GM18858 (cell line): ENCODE results near the gene AKR1D1.
"Not testable (repeated sequence)": the region's sequence is repeated elsewhere in the genome, so short reads cannot be mapped to it uniquely, and the experiment has no call there.

ENCODE experiments used
- ATAC-seq: cut with Tn5 transposase; IDR thresholded peaks from one replicate; pipeline ENCODE4 v1.9.1; 2021; ENCODE audit not compliant: unreplicated experiment

AKR1D1 gene

DNA sequence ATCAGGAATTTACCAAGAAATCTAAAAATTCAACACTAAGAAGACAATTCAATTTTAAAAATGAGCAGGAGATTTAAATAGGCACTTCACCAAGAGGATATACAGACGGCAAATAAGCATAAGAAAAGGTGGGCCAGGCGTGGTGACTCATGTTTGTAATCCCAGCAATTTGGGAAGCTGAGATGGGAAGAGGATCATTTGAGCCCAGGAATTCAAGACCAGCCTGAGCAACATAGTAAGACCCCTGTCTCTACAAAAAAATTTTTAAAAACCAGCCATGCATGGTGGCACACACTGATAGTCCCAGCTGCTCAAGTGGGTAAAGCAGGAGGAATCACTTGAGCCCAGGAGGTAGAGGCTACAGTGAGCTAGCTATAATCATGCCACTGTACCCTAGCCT lies 3.5 kb upstream of the AKR1D1 start:
- ATAC-seq: no peak

- no peak for ATAC-seq
Observed at GRCh38 chr7:138074121-138074520, 2.1 kb upstream of the AKR1D1 start.

DNA sequence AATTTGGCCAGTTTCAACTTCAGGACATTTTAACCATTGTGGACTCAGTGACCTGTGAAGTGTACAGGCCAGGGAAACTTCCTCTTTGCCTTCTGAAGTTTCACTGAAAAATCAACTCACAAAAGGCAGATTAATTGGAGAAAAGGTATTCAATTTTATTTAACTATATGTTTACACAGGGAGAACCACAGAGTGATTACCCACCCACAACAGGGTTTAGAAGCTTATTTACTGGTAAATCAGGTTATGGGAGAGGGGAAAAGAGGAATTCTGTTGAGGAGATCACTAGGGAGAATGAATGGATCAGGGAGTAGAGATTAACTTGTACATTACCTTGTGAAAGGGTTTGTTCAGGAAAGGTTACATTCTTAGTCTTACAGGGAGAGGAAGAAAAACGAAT lies 1.7 kb upstream of the AKR1D1 start:
- no peak for ATAC-seq

- no peak for ATAC-seq
Observed at GRCh38 chr7:138075350-138075749, 909 bp upstream of the AKR1D1 start.

DNA sequence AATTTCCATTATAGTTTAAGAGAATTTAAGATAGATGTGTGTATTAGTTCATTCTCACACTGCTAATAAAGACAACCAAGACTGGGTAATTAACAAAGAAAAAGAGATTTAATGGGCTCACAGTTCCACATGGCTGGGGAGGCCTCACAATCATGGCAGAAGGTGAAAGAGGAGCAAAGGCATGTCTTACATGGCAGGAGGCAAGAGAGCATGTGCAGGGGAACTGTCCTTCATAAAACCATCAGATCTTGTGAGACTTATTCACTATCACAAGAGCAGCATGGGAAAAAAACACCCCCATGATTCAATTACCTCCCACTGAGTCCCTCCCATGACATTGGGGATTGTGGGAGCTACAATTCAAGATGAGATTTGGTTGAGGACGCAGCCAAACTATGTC lies 473 bp upstream of the AKR1D1 start:
- not testable (repeated sequence) for ATAC-seq

DNA sequence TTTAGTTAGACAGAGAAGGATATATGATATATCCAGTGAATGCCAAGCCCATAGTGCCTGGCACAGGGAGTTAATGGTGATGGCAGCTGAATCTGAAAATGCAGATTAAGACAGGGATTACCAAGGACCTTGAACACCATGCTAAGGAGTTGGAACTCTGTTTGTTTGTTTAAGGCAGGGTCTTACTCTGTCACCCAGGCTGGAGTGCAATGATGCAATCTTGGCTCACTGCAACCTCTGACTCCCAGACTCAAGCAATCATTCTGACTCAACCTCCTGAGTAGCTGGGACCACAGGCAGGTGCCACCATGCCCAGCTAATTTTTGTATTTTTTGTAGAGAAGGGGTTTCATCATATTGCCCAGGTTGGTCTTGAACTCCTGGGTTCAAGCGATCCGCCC lies 1.6 kb downstream of the AKR1D1 start:
- ATAC-seq: no peak

- ATAC-seq: no peak
Observed at GRCh38 chr7:138079137-138079536, 2.9 kb downstream of the AKR1D1 start.

DNA sequence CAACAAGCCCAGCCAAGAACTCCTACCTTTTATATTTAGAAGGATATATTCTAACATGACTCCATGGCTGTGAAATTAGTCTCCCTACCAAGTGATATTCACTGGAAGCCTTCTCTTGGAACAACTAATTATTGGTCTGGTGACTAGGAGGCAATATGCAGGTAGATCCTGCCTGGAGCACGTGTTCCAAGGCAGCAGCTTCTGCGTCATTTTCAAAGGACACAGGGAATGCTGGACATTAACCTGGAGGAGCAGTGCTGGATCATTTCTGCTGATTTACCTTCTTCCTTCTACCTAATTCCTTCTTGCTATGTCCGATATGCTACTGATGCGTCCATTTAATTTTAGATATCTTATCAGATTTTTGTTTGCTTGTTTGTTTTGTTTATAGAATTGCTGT lies 5.6 kb downstream of the AKR1D1 start:
- no peak for ATAC-seq

DNA sequence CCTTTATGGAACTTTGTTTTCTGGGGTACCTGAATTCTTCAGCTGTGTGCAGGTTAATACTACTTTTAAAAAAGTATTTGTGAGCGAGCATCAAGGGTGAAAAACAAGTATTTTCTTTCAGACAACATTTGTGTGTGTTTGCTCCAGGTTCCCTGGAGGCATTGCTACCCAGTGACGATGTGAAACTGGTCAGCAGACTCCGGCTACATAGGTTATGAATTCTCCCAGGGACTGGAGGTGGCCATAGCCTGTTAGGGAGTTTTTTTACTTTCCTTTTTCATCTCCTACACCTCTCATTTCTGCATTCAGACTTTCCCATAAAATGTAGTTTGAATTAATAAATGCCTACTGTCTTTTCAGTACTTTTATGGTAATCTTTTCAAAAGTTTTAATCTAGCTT lies 7.6 kb downstream of the AKR1D1 start:
- ATAC-seq: no peak

DNA sequence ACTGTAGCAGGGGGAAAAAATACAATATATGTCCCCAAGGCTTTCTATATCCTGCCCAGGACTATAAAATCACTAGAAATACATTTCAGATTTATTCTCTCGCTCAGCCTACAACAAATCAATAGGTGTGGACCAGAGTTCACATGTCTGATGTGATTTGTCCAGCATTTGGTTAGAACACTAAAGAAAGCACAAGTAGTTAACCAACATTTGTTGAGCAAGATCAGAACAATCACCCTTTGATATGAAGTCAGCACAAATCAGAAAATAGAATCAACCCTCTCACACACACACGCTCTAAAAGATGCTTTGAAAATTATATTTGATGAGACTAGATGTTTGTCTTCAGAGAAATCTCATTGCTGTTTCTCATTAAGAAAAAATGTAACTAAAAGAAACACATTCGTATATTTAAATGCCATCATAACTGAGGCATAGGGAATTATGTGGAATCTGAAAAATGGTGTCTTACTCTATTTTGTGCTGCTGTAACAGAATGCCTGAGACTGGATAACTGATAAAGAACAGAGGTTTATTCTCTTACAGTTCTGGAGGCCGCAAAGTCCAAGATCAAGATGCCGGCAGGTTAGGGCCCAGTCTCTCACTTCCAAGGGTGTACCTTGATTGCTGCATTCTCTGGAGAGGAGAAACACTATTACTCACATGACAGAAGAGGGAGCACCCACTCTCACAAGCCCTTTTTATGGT lies 10.5 kb downstream of the AKR1D1 start:
- ATAC-seq: no peak

- ATAC-seq: no peak
Observed at GRCh38 chr7:138089080-138089901, 13.0 kb downstream of the AKR1D1 start.

- no peak for ATAC-seq
Observed at GRCh38 chr7:138091032-138091431, 14.8 kb downstream of the AKR1D1 start.

DNA sequence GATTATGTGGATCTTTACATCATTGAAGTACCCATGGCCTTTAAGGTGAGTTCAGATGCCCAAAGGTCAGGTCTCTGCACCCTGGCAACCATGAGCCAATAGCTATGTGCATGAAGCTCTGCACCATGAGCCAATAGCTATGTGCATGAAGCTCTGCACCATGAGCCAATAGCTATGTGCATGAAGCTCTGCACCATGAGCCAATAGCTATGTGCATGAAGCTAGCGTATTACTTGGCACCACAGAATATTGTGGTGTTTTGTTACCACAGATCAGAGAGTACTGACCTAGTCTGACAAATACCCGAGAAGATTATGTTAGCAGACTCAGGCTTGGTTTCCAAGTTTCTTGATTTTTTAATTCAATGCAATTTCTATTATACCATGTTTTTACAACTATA lies 15.6 kb downstream of the AKR1D1 start:
- not testable (repeated sequence) for ATAC-seq

- no peak for ATAC-seq
Observed at GRCh38 chr7:138092486-138093028, 16.3 kb downstream of the AKR1D1 start.

DNA sequence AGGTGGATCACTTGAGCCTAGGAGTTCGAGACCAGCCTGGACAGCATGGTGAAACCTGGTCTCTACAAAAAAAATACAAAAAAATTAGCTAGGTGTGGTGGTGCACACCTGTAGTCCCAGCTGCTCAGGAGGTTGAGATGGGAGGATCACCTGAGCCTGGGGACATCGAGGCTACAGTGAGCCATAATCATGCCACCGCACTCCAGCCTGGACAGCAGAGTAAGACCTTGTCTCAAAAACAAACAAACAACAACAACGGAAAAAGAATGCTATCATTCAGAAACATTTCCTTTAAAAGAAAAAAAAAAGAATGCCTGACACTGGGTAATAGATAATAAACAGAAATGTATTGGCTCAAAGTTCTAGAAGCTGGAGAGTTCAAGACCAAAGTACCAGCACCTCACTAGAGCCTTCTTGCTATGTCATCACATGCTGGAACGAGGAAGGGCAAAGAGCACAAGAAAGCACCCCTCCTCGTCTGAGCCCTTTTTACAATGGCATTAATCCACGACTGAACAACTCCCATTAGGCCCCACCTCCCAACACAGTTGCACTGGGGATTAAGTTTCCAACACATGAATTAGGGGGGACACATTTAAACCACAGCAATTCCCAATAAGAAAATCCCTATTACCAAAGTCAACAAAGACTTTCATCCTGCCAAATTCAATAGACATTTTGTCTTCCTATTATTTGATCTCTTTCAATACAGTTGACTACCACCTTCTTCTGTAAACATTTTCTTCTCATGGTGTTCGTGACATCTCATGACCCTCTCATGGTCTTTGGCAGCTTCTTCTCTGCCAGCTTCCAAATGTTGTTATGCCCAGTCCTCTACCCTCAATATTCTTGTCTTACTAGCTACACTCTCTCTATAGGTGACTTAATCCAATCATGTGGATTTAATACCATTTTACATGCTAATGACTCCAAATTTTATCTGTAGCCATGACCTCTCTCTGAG lies 20.0 kb downstream of the AKR1D1 start:
- ATAC-seq: no peak

- no peak for ATAC-seq
Observed at GRCh38 chr7:138097064-138097741, 20.9 kb downstream of the AKR1D1 start.

DNA sequence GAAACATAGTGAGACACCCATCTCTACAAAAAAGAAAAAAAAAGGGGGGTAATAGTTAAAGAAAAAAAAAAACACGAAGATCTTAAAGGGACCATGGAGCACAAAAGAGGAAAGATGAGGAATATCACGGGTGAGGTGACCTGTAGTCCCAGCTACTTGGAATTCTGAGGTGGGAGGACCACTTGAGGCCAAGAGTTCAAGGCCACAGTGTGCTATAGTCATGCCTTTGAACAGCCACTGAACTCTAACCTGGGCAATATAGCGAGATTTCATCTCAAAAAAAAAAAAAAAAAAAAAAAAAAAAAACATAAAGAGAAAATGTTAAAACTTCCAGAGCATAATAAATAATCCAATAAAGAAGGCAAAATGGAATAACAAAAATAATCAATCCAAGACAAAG lies 23.6 kb downstream of the AKR1D1 start:
- no peak for ATAC-seq

DNA sequence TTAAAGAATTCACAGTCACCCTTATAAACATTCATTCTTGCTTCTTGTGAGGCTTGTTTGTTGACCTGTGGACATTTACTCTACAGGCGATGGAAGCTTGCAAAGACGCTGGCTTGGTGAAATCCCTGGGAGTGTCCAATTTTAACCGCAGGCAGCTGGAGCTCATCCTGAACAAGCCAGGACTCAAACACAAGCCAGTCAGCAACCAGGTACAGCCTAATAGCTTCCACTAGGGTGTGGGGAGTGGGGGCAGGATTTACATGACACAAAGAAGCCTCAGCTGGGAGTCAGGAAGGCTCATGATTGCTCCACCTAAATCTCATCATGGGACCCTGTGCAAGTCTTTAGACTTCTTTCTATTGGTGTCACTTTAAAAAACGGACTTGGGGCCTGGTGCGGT lies 29.0 kb downstream of the AKR1D1 start:
- no peak for ATAC-seq

DNA sequence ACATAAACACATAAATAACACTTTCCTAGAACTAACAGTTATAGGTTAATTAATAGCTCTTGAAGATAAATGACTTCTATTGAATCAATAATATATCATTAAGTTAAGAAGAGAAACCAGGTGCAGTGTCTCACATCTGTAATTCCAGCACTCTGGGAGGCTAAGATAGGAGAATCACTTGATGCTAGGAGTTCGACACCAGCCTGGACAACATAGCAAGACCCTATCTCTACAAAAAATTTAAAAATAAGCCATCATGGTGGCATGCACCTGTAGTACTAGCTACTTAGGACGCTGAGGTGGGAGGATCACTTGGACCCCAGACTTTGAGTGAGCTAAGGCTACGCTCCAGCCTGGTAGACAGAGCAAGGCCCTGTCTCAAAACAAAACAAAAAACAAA lies 38.8 kb downstream of the AKR1D1 start:
- ATAC-seq: no peak

- no peak for ATAC-seq
Observed at GRCh38 chr7:138116141-138116540, 39.9 kb downstream of the AKR1D1 start.

DNA sequence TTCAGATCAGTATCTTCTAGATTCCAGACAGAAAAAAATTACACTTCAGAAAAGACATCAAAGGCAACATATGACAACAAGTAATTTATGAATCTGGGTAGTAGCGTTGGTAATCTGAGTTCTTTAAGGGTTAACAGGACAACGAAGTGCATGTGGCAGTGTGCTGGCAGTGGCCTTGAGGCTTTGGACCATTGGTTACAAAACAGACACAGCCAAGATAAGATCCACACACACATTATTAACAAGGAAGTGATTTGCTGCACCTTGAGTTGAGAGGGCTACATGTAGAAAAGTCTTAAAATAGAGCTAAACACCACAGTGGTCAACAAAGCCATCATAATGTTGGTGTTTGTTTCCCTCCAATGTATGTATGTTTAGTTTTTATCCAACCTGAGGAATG lies 40.6 kb downstream of the AKR1D1 start:
- ATAC-seq: no peak
